ENCODE data around the gene RFTN1.
A peak's percentile ranks its signal among the peaks of the same experiment; 100 is the strongest.

Gene RFTN1

DNA sequence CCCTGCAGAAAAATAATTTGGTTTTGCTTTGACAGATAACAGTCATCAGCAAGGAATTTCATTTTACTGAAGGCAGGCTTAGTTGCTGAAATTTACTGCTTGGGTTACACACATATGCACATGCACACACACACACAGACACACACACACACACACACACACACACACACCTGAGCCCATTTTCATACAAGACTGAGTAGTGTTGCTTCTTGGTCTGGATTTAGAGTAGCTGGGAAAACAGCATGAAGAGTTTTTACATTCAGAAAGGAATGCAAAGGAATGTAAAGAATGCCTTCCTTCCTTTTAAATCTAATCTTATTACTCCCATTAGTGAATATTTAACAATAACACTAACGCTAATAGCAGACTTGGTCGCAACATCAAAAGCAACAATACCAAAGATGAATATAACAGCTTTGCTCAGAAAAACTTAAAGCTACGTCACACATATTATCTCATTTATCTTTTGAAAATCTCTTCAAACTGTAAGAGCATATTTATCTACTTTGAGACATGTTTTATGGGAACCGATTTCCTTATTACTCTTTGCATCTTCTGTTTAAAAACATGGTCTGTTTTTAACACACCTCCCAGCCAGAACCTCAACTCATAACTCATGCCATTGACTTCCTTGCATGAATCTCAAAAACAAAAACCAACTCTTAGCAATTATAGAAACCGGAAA, 32.5 kb downstream of the RFTN1 start:
- peak; percentile 75 for DNase-seq (ENCODE audit: low read depth)
- H3K4me3 ChIP-seq (ENCODE audit: low read length) = no peak overlapping the region
- TF ChIP-seq, protein P1, sequence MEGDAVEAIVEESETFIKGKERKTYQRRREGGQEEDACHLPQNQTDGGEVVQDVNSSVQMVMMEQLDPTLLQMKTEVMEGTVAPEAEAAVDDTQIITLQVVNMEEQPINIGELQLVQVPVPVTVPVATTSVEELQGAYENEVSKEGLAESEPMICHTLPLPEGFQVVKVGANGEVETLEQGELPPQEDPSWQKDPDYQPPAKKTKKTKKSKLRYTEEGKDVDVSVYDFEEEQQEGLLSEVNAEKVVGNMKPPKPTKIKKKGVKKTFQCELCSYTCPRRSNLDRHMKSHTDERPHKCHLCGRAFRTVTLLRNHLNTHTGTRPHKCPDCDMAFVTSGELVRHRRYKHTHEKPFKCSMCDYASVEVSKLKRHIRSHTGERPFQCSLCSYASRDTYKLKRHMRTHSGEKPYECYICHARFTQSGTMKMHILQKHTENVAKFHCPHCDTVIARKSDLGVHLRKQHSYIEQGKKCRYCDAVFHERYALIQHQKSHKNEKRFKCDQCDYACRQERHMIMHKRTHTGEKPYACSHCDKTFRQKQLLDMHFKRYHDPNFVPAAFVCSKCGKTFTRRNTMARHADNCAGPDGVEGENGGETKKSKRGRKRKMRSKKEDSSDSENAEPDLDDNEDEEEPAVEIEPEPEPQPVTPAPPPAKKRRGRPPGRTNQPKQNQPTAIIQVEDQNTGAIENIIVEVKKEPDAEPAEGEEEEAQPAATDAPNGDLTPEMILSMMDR (conservative IDR thresholded peaks at IDR 0.05; ENCODE audit: low read length) = no peak

DNA sequence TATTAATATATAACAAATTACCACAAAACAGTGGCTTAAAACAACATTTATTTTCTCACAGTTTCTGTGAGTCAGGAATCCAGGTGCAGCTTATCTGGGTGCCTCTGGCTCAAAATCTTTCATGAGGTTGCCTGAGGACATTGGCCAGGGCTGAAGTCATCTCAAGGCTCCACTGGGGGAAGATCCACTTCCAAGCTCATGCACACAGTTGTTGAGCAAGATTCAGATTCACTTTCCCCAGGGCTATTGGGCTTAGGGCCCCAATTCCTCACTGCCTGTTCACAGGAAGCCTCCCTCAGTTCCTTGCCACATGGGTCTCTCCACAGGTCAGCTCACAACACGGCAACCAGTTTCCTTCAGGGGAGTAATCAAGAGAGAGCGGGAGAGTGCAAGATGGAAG, 35.0 kb downstream of the RFTN1 start:
- DNase-seq (ENCODE audit: low read depth) = peak; percentile 73
- TF ChIP-seq, protein P1 (conservative IDR thresholded peaks at IDR 0.05; ENCODE audit: low read length) = no peak

DNA sequence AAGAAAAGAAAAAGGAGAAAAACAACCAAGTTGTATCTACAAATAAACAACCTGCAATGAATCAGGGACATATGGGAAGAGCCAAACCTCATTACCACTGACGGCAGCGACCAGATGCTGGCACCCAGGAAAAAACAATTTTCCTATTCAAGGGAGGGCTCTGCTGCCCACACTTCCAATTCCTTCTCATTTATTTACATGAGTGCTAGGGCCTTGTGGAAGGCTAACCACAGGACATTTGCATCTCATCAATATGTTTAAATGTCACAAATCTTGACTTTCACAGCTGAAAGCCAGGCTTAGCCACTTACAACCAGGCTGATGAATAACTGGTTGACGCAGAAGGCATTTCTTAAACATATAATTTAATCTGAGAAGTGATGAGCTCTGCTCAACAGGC, 36.0 kb downstream of the RFTN1 start:
- peak; percentile 58 for DNase-seq (ENCODE audit: low read depth)
- TF ChIP-seq, protein P1 (conservative IDR thresholded peaks at IDR 0.05; ENCODE audit: low read length) = no peak

More for the DNA sequence above, 35.0 kb downstream of the RFTN1 start:
- no peak overlapping the region for H3K4me3 ChIP-seq (ENCODE audit: low read length)

DNA sequence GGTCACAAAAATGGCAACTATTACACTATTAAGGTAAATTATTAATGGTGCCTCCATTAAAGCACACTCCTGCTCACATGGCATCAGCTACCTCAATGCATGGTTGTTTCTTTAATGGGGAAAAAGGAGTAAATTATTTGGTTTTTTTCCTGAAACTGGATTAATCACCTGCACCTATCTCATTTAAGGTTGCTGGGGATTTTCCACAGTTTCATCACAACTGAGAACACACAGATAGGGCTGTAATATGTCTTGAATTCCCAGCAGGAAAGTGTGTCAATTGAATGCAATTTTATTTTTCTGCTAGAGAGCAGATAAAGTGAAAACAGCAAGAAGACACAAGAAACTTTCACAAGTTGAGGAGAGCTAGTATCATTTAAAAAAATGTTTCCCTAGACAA, 36.4 kb downstream of the RFTN1 start:
- H3K4me3 ChIP-seq (ENCODE audit: low read length) = no peak overlapping the region
- TF ChIP-seq, protein P1 (conservative IDR thresholded peaks at IDR 0.05; ENCODE audit: low read length) = no peak
- no peak for DNase-seq (ENCODE audit: low read depth)

More for the DNA sequence above, 36.0 kb downstream of the RFTN1 start:
- H3K4me3 ChIP-seq (ENCODE audit: low read length) = no peak overlapping the region

DNA sequence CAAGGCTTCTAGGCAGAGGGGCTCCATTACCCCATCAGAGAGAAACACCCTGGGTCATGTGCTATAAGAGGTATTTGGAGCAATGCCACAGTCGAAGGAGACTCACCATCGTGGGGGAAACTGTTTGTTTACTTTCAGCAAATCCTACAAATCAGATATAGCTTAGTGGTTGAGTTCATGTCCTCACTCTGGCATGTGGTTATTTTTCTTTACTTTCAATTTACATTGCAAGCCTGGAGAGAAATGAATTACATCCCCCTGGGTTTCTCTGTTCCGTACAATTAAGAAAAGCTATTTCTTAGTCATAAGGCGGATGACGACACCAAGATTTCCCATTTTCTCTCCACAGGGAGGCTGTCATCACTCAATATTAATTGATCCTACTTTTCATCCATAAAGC, 36.9 kb downstream of the RFTN1 start:
- DNase-seq (ENCODE audit: low read depth) = peak; percentile 76
- H3K4me3 ChIP-seq (ENCODE audit: low read length) = no peak overlapping the region
- TF ChIP-seq, protein P1 (conservative IDR thresholded peaks at IDR 0.05; ENCODE audit: low read length) = no peak

DNA sequence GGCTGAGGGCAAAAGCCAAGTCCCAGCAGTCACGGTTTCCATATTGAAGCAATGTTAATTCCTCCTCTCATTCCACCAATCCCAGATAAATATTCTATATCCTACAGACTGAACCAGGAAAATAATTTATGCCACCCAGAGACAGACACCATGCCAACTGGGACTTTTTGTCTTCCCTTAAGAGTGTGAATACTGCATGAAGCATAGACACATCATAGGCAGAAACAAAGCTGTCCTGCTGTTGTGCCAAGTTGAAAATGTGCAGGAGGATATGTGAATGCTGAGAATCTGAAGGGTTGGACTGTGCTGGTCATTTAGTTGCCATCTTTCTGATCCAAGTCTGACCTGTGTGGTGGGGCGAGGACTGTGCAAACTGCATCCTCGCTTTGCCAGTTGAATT, 37.7 kb downstream of the RFTN1 start:
- H3K4me3 ChIP-seq (ENCODE audit: low read length) = no peak overlapping the region
- no peak for DNase-seq (ENCODE audit: low read depth)
- TF ChIP-seq, protein P1 (conservative IDR thresholded peaks at IDR 0.05; ENCODE audit: low read length) = no peak

DNA sequence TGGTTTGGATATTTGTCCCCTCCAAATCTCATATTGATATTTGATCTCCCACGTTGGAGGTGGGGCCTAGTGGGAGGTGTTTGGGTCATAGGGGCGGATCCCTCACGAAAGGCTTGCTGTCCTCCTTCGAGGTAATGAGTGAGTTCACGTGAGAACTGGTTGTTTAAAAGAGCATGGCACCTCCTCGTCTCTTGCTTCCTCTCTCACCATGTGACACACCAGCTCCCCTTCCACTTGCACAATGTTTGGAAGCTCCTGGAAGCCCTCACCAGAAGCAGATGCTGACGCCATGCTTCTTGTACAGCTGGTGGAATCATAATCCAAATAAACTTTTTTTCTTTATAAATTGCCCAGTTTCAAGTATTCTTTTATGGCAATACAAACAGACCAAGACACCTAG, 38.6 kb downstream of the RFTN1 start:
- peak; percentile 59 for DNase-seq (ENCODE audit: low read depth)
- H3K4me3 ChIP-seq (ENCODE audit: low read length) = no peak overlapping the region
- TF ChIP-seq, protein P1 (conservative IDR thresholded peaks at IDR 0.05; ENCODE audit: low read length) = no peak

Measured in AG10803 (cell line).